K562 (cell line): ENCODE results near the gene MROH2B. TPM values are rescaled to one million over a fixed set of nuclear protein-coding genes. Genes with fewer than 3 reads are reported as not detected.

Experiments used
- ATAC-seq: fragments of 200-7000 bp; cut with Tn5 transposase; 3 replicates; pipeline ENCODE4 v1.9.1; 2020; ENCODE audit warnings: moderate library complexity
- BruUV-seq: library from RNA; stranded (reverse); fragments of 400-500 nt; replicated peaks from 2 replicates; lab custom pipeline; 2021; lab: Mats Ljungman, UMichigan
- CTCF ChIA-PET: fragments of 300-600 bp; formaldehyde crosslinking; extraction: SDS; loops from one replicate; lab custom pipeline; 2021; ENCODE audit warnings: low intra/inter-chr PET ratio; lab: Yijun Ruan, JAX
- POLR2A ChIA-PET: fragments of 300-600, 350-650 bp; sonication (Branson Sonifier 250); formaldehyde crosslinking; extraction: SDS; loops from one replicate; lab custom pipeline; 2021; ENCODE audit warnings: antibody characterized with exemption, inconsistent platforms; lab: Yijun Ruan, JAX
- DNase-seq, 4 experiments: peaks; one replicate each; pipeline versions ENCODE4 v3.0.0 to v3.0.0-alpha.2; 2011 to 2018; ENCODE audit warnings: low spot score in 3 of 4, mixed read lengths in 3 of 4; ENCODE audit errors: extremely low read depth in 1 of 4
- FAIRE-seq: peaks from 2 replicates; lab custom pipeline; 2011; peaks lifted over from hg19 to GRCh38; lab: Jason Lieb, UNC
- H2AFZ ChIP-seq: 2 replicates; pipeline ENCODE4 v1.6.0; 2011; ENCODE audit warnings: low read depth, low read length, control low read depth, inconsistent platforms
- H3K27ac ChIP-seq: fragments of 200-600 bp; 3 replicates; pipeline ENCODE4 v1.8.0; 2011; ENCODE audit warnings: low read depth, mild to moderate bottlenecking, control low read depth, inconsistent platforms, low read length, moderate library complexity, mixed read lengths; ENCODE audit errors: extremely low read depth
- H3K27me3 ChIP-seq, 2 experiments: fragments of 300-600 bp in 1 of 2; 2 replicates in 1 of 2; 3 replicates in 1 of 2; pipeline versions ENCODE4 v1.6.0 to v1.8.0; 2011; ENCODE audit warnings: inconsistent platforms in 2 of 2, low read length in 2 of 2, mild to moderate bottlenecking in 1 of 2, mixed read lengths in 1 of 2, moderate library complexity in 1 of 2; ENCODE audit not compliant: control insufficient read depth in 2 of 2, insufficient read depth in 2 of 2
- H3K36me3 ChIP-seq: fragments of 300-600 bp; 3 replicates; pipeline ENCODE4 v1.8.0; 2011; ENCODE audit warnings: mild to moderate bottlenecking, low read length, inconsistent platforms; ENCODE audit not compliant: control insufficient read depth, insufficient read depth
- H3K4me1 ChIP-seq, 2 experiments: fragments of 200-600 bp in 1 of 2; replicated peaks in 1 of 2; 2 replicates in 1 of 2; 3 replicates in 1 of 2; pipeline versions ENCODE4 v1.5.1 to v1.8.0; 2011; ENCODE audit warnings: inconsistent platforms in 2 of 2, low read length in 2 of 2, mild to moderate bottlenecking in 1 of 2, mixed read lengths in 1 of 2, moderate library complexity in 1 of 2; ENCODE audit not compliant: control insufficient read depth in 2 of 2, insufficient read depth in 2 of 2
- H3K4me2 ChIP-seq: 2 replicates; pipeline ENCODE4 v1.6.1; 2011; ENCODE audit warnings: low read length, control low read depth, inconsistent platforms, mixed read lengths; ENCODE audit not compliant: insufficient read depth
- H3K4me3 ChIP-seq: fragments of 200-600 bp; sonication (generic), shearing (Covaris generic); 2 replicates; pipeline ENCODE4 v1.5.1; 2016; ENCODE audit warnings: control low read depth, inconsistent platforms
- H3K79me2 ChIP-seq: fragments of 200-600 bp; 3 replicates; pipeline ENCODE4 v1.8.0; 2011; ENCODE audit warnings: low read length, inconsistent platforms; ENCODE audit not compliant: control insufficient read depth, insufficient read depth
- H3K9ac ChIP-seq, 2 experiments: 2 replicates each; pipeline versions ENCODE4 v1.6.0 to v1.6.1; 2011; ENCODE audit warnings: low read depth in 2 of 2, low read length in 2 of 2, control low read depth in 1 of 2, inconsistent platforms in 1 of 2, mild to moderate bottlenecking in 1 of 2, mixed read lengths in 1 of 2; ENCODE audit not compliant: insufficient read depth in 1 of 2
- H3K9me1 ChIP-seq: one replicate; pipeline ENCODE4 v1.6.0; 2011; ENCODE audit warnings: inconsistent platforms, mild to moderate bottlenecking, low read length, moderate library complexity; ENCODE audit not compliant: control insufficient read depth, insufficient read depth
- H3K9me3 ChIP-seq: replicated peaks from 2 replicates; pipeline ENCODE4 v1.5.1; 2011; ENCODE audit warnings: low read depth, low read length, inconsistent platforms; ENCODE audit not compliant: control insufficient read depth, insufficient read depth
- H4K20me1 ChIP-seq: replicated peaks from 2 replicates; pipeline ENCODE4 v1.6.1; 2011; ENCODE audit warnings: low read length, inconsistent platforms, mixed read lengths; ENCODE audit not compliant: control insufficient read depth, insufficient read depth
- BMI1 ChIP-seq: fragments of 150-350 bp; IDR thresholded peaks from 2 replicates; pipeline ENCODE4 v1.6.1; 2014; ENCODE audit warnings: low read length
- C11orf30 ChIP-seq: fragments of 450-650 bp; IDR thresholded peaks from 2 replicates; pipeline ENCODE4 v1.6.1; 2016; ENCODE audit warnings: low read depth, mild to moderate bottlenecking
- CTBP1 ChIP-seq: fragments of 450-650 bp; IDR thresholded peaks from 2 replicates; pipeline ENCODE4 v1.6.1; 2016; ENCODE audit warnings: borderline replicate concordance
- HNRNPLL ChIP-seq: fragments of 200-400 bp; formaldehyde crosslinking; IDR thresholded peaks from 2 replicates; pipeline ENCODE4 v1.6.1; 2017; ENCODE audit warnings: low read length, low read depth, mild to moderate bottlenecking; ENCODE audit not compliant: poor library complexity, severe bottlenecking
- MAFF ChIP-seq: IDR thresholded peaks from 2 replicates; pipeline ENCODE4 v1.6.1; 2012; ENCODE audit warnings: low read length, improper control_type of control experiment
- MAFG ChIP-seq: fragments of 450-650 bp; conservative IDR thresholded peaks from 2 replicates; pipeline ENCODE4 v1.6.1; 2016; ENCODE audit warnings: missing genetic modification characterization, missing compliant biosample characterization
- MAFK ChIP-seq: IDR thresholded peaks from 2 replicates; pipeline ENCODE4 v1.6.1; 2011; ENCODE audit warnings: low read length, improper control_type of control experiment
- SFPQ ChIP-seq: fragments of 200-400 bp; formaldehyde crosslinking; IDR thresholded peaks from 2 replicates; pipeline ENCODE4 v1.6.1; 2017; ENCODE audit warnings: mild to moderate bottlenecking, low read depth, low read length, moderate library complexity
- SMARCE1 ChIP-seq: fragments of 450-650 bp; IDR thresholded peaks from 2 replicates; pipeline ENCODE4 v1.7.1; 2016; ENCODE audit warnings: mild to moderate bottlenecking
- ZBTB43 ChIP-seq: sonication (generic); formaldehyde crosslinking; IDR thresholded peaks from 2 replicates; pipeline ENCODE4 v1.8.0; 2023; ENCODE audit warnings: mild to moderate bottlenecking, missing genetic modification reagents
- ZNF316 ChIP-seq: fragments of 450-650 bp; IDR thresholded peaks from 2 replicates; pipeline ENCODE4 v1.6.1; 2016
- ZNF655 ChIP-seq: fragments of 250-450 bp; sonication (Bioruptor Pico); IDR thresholded peaks from 2 replicates; pipeline ENCODE4 v1.5.0; 2021
- ZNF77 ChIP-seq: fragments of 250-450 bp; sonication (Bioruptor Pico); IDR thresholded peaks from 2 replicates; pipeline ENCODE4 v1.5.0; 2020
- ZSCAN29 ChIP-seq: fragments of 450-650 bp; IDR thresholded peaks from 2 replicates; pipeline ENCODE4 v1.6.1; 2017
- WGBS: fragments of 100-300 bp; shearing (Covaris generic); methylation state at CpG from one replicate; pipeline ENCODE4 v1.1.6; 2016; ENCODE audit warnings: low coverage, mixed read lengths; ENCODE audit not compliant: insufficient coverage; ENCODE audit errors: missing lambda C conversion rate; 5-methylcytosine and 5-hydroxymethylcytosine counted together
- in situ Hi-C: fragments of 300-500 bp; cut with MboI; formaldehyde crosslinking; loops from 4 replicates; pipeline ENCODE4 v1.15.0; 2018; ENCODE audit warnings: inconsistent platforms, mixed read lengths
- intact Hi-C: fragments of 100-400 bp; cut with micrococcal nuclease; formaldehyde crosslinking; loops from 2 replicates; pipeline ENCODE4 v1.14.2; 2022
- polyA plus RNA-seq, 8 experiments: library from polyadenylated mRNA; depleted of rRNA in 4 of 8; stranded (reverse) in 5 of 8; unstranded in 3 of 8; fragments of >200 nt; fragmentation: Nextera tagmentation in 2 of 8; fragmentation: Illumina TruSeq in 1 of 8; extraction: Ambion mirVana in 2 of 8; extraction: Trizol in 1 of 8; gene quantifications; 2 replicates each; pipeline versions ENCODE4 v1.2.1 to v1.2.3, GENCODE V29; 2011 to 2014; ENCODE audit warnings: inconsistent platforms in 1 of 8, missing spikeins in 1 of 8
- total RNA-seq, 7 experiments: library from RNA; depleted of rRNA in 6 of 7; stranded (reverse); fragments of >200 nt in 6 of 7; fragmentation: Illumina TruSeq in 2 of 7; extraction: Trizol in 2 of 7; gene quantifications; 2 replicates each; pipeline versions ENCODE4 v1.2.1 to v1.2.3, GENCODE V29; 2011 to 2021; ENCODE audit warnings: low replicate concordance in 1 of 7

Gene MROH2B
- total and polyA plus RNA-seq, 9 of the 15 experiments (the other 6 are each of a cell fraction or from before 2014, with no cell fraction given): not detected

GRCh38 chr5:40957048-40957447 lies 114.1 kb downstream of the MROH2B start:
- CTCF ChIA-PET: interaction anchor here (0.7 kb wide), 1 partner anchor 1968 kb away, joined by 3 read pairs; no protein-coding TSS in a partner anchor
- no peaks in the 10 kb centered on the region for H4K20me1 ChIP-seq
- BruUV-seq: no TSS peak
- FAIRE-seq (no peak), DNase-seq (no peak), ATAC-seq (no peak)
- POLR2A ChIA-PET: no interaction called here
- H3K9me3 ChIP-seq: no peaks in the 10 kb centered on the region
- intact Hi-C loops (no loop called here), in situ Hi-C loops (no loop called here)
- H3K9ac ChIP-seq: no peak overlapping the region
- H3K4me1 ChIP-seq: no peaks in the 10 kb centered on the region
- WGBS: 0% methylated on average over 3 of the region's 3 CpGs
- H3K4me3 ChIP-seq: no peak overlapping the region
- no peak overlapping the region for H2AFZ ChIP-seq
- no peaks in the 10 kb centered on the region for H3K79me2 ChIP-seq
- H3K9me1 ChIP-seq: no peaks in the 10 kb centered on the region
- no peak overlapping the region for H3K27ac ChIP-seq
- no peaks in the 10 kb centered on the region for H3K27me3 ChIP-seq
- no peak overlapping the region for H3K4me2 ChIP-seq
- H3K36me3 ChIP-seq: no peaks in the 10 kb centered on the region
- peak; percentile 78 for TF ChIP-seq ZNF316
- peak; percentile 33; the same call in 1 of the 2 replicates for TF ChIP-seq MAFF
- TF ChIP-seq C11orf30: peak; percentile 33; the same call in 1 of the 2 replicates
- no peak for TF ChIP-seq ZSCAN29
- peak; percentile 30; the same call in 1 of the 2 replicates for TF ChIP-seq MAFK
- peak; percentile 26; the same call in 1 of the 2 replicates for TF ChIP-seq MAFG (tag)
- TF ChIP-seq ZNF77 (CRISPR knock-in tag): no peak
- TF ChIP-seq, all 486 proteins: peak for 5

GRCh38 chr5:40955313-40955712 lies 115.8 kb downstream of the MROH2B start:
- Histone ChIP-seq H3K4me1 (no peaks in the 10 kb centered on the region), H3K9me1 (no peaks in the 10 kb centered on the region), H3K4me3 (no peak overlapping the region), H3K4me2 (no peak overlapping the region), H3K9me3 (no peaks in the 10 kb centered on the region), H3K9ac (no peak overlapping the region), H2AFZ (no peak overlapping the region), H3K27ac (no peak overlapping the region), H3K36me3 (no peaks in the 10 kb centered on the region), H4K20me1 (no peaks in the 10 kb centered on the region), H3K27me3 (no peaks in the 10 kb centered on the region), H3K79me2 (no peaks in the 10 kb centered on the region)
- no peak for ATAC-seq
- in situ Hi-C loops: no loop called here
- intact Hi-C loops: no loop called here
- DNase-seq: no peak
- no TSS peak for BruUV-seq
- WGBS: 3% methylated on average over 5 of the region's 5 CpGs
- ChIA-PET CTCF (no interaction called here), POLR2A (no interaction called here)
- peak; percentile 26 for FAIRE-seq
- TF ChIP-seq BMI1 (no peak), CTBP1 (no peak), SMARCE1 (no peak), ZBTB43 (no peak), ZNF655 (no peak), SFPQ (no peak), HNRNPLL (no peak)
